ENCODE data around the gene CUL1. TPM values are rescaled to one million over a fixed set of nuclear protein-coding genes. Genes with fewer than 3 reads are reported as not detected.

CUL1 gene
- total RNA-seq, 1 donor from 2014 or later, result 38.5 TPM

- no peak for DNase-seq (ENCODE audit: extremely low spot score in 2 of 2)
- Histone ChIP-seq H3K36me3 (no peaks in the 10 kb centered on the region), H3K4me3 (no peak overlapping the region), H3K27ac (no peak overlapping the region), H3K4me1 (no peaks in the 10 kb centered on the region), H3K27me3 (no peaks in the 10 kb centered on the region), H3K9me3 (no peaks in the 10 kb centered on the region)
- TF ChIP-seq POLR2AphosphoS5 (IDR thresholded peaks at IDR 0.05; ENCODE audit: insufficient read depth in 1 of 2, low read depth in 1 of 2), result no peak
- TF ChIP-seq POLR2A (IDR thresholded peaks at IDR 0.05), result no peak
- no peak for TF ChIP-seq CTCF (IDR thresholded peaks at IDR 0.05)
- intact Hi-C loops (cut with DNase I), result no loop called here
Observed at GRCh38 chr7:148662646-148663045, 36.1 kb upstream of the CUL1 start.

- DNase-seq (ENCODE audit: extremely low spot score in 2 of 2), result no peak
- no peak overlapping the region for H3K27ac ChIP-seq
- no peaks in the 10 kb centered on the region for H3K36me3 ChIP-seq
- H3K4me3 ChIP-seq, result no peak overlapping the region
- H3K4me1 ChIP-seq, result no peaks in the 10 kb centered on the region
- TF ChIP-seq POLR2AphosphoS5 (IDR thresholded peaks at IDR 0.05; ENCODE audit: insufficient read depth in 1 of 2, low read depth in 1 of 2) (no peak), POLR2A (IDR thresholded peaks at IDR 0.05) (no peak), CTCF (IDR thresholded peaks at IDR 0.05) (no peak)
- intact Hi-C loops (cut with DNase I), result no loop called here
- H3K27me3 ChIP-seq, result no peaks in the 10 kb centered on the region
- no peaks in the 10 kb centered on the region for H3K9me3 ChIP-seq
Observed at GRCh38 chr7:148664324-148664723, 34.4 kb upstream of the CUL1 start.

DNA sequence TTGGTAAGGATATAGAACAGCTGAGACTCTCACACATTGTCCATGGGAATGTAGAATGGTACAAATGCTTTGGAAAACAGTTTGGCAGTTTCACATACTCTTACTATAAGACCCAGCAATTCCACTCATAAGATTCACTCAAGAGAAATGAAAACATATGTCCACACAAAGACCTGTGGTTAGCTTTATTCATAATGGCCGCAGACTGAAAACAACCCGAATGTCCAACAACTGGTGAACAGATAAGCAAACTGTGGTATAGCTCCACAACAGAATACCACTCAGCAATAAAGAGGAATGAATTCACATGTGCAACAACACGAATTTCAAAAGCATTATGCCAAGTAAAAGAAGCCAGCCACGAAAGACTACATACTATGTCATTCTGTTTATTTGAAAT, 33.5 kb upstream of the CUL1 start:
- Histone ChIP-seq H3K36me3 (no peaks in the 10 kb centered on the region), H3K27ac (no peak overlapping the region)

DNA sequence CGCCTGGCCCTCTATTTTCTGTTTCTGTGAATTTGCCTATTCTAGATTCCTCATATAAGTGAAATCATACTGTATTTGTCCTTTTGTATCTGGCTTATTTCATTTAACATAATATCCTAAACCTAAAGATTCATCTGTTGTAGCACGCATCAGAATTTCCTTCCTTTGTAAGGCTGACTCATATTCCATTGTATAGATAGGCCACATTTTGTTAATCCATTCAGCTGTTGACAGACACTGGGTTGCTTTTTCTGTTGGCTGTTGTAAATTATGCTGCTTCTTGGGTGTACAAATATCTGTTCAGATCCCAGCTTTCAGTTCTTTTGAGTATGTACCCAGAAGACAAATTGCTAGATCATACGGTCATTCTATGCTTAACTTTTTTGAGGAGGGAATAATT, 28.8 kb upstream of the CUL1 start:
- H3K36me3 ChIP-seq, result no peaks in the 10 kb centered on the region
- intact Hi-C loops (cut with DNase I), result no loop called here

More for the DNA sequence above, 33.5 kb upstream of the CUL1 start:
- Histone ChIP-seq H3K9me3 (no peaks in the 10 kb centered on the region), H3K4me1 (no peaks in the 10 kb centered on the region), H3K4me3 (no peak overlapping the region), H3K27me3 (no peaks in the 10 kb centered on the region)
- TF ChIP-seq CTCF (IDR thresholded peaks at IDR 0.05), result no peak
- TF ChIP-seq POLR2AphosphoS5 (IDR thresholded peaks at IDR 0.05; ENCODE audit: insufficient read depth in 1 of 2, low read depth in 1 of 2), result no peak
- TF ChIP-seq POLR2A (IDR thresholded peaks at IDR 0.05), result no peak
- intact Hi-C loops (cut with DNase I), result no loop called here
- no peak for DNase-seq (ENCODE audit: extremely low spot score in 2 of 2)

DNA sequence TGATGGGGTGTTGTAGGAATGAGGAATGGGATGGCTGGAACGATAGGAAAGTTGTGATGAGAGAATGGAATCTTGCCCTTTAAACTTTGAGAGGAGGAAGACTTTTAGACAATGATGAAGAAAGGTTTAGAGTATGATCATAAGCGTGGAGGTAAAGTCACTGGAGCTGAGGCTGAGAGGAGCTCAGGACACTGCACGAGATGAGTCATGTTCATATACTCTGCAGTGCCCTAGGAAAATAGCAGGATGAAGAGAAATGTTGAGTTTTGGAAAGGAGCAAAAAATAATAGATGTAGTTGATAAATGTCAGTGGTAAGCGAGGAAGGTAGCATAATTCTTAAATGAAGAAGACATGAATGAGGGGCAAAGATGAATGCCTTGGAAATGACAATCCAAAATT, 28.3 kb upstream of the CUL1 start:
- intact Hi-C loops (cut with DNase I), result no loop called here
- Histone ChIP-seq H3K27ac (no peak overlapping the region), H3K27me3 (no peaks in the 10 kb centered on the region), H3K4me3 (no peak overlapping the region), H3K9me3 (no peaks in the 10 kb centered on the region), H3K36me3 (no peaks in the 10 kb centered on the region), H3K4me1 (no peaks in the 10 kb centered on the region)
- TF ChIP-seq POLR2A (IDR thresholded peaks at IDR 0.05) (no peak), POLR2AphosphoS5 (IDR thresholded peaks at IDR 0.05; ENCODE audit: insufficient read depth in 1 of 2, low read depth in 1 of 2) (no peak), CTCF (IDR thresholded peaks at IDR 0.05) (no peak)
- DNase-seq (ENCODE audit: extremely low spot score in 2 of 2), result no peak

More for the DNA sequence above, 28.8 kb upstream of the CUL1 start:
- Histone ChIP-seq H3K27me3 (no peaks in the 10 kb centered on the region), H3K9me3 (no peaks in the 10 kb centered on the region), H3K4me1 (no peaks in the 10 kb centered on the region), H3K4me3 (no peak overlapping the region), H3K27ac (no peak overlapping the region)
- TF ChIP-seq POLR2AphosphoS5 (IDR thresholded peaks at IDR 0.05; ENCODE audit: insufficient read depth in 1 of 2, low read depth in 1 of 2) (no peak), POLR2A (IDR thresholded peaks at IDR 0.05) (no peak), CTCF (IDR thresholded peaks at IDR 0.05) (no peak)
- no peak for DNase-seq (ENCODE audit: extremely low spot score in 2 of 2)
